Measurements from ENCODE around the gene ANKRD65. TPM values are rescaled to one million over a fixed set of nuclear protein-coding genes. Genes with fewer than 3 reads are reported as not detected.
A peak's percentile ranks its signal among the peaks of the same experiment; 100 is the strongest.

ANKRD65 gene
- total RNA-seq, 1 experiment from 2014 or later = not detected

GRCh38 chr1:1399187-1399871, 21.7 kb downstream of the ANKRD65 start, which contains the start of gene CCNL2:
Gene CCNL2 (minus strand): TSS chr1:1399335. CDS start chr1:1399306, 29 bp downstream.
- H3K27ac Mint-ChIP-seq (ENCODE audit: unreplicated experiment) = peak within 1 kb of the TSS; percentile 90
- peak within 1 kb of the TSS; percentile 84 for H3K4me3 Mint-ChIP-seq (ENCODE audit: low read depth, unreplicated experiment)
- H3K9me3 Mint-ChIP-seq (ENCODE audit: low read depth, unreplicated experiment) = no peaks in the 10 kb centered on the region
- intact Hi-C loops (cut with micrococcal nuclease; ENCODE audit: unreplicated experiment) = no loop called here
- H3K27me3 Mint-ChIP-seq (ENCODE audit: unreplicated experiment) = no peaks in the 10 kb centered on the region
- no peak for TF ChIP-seq CTCF (IDR thresholded peaks at IDR 0.05; ENCODE audit: unreplicated experiment)
- H3K4me1 Mint-ChIP-seq (ENCODE audit: low read depth, unreplicated experiment) = no peaks in the 10 kb centered on the region
- CTCF ChIA-PET = interaction anchor here (0.6 to 1.2 kb wide), 6 partner anchors 24 to 484 kb away, joined by 3 to 8 read pairs (median 4); partner anchors contain the start of gene AURKAIP1
- peak; percentile 98 for DNase-seq
- H3K36me3 Mint-ChIP-seq (ENCODE audit: insufficient read depth, unreplicated experiment) = peaks cover 82% of the 10 kb centered on the region
- no TSS peak for BruUV-seq (replicated peaks)

- intact Hi-C loops (cut with micrococcal nuclease; ENCODE audit: unreplicated experiment) = no loop called here
- no peaks in the 10 kb centered on the region for H3K9me3 Mint-ChIP-seq (ENCODE audit: low read depth, unreplicated experiment)
- H3K27me3 Mint-ChIP-seq (ENCODE audit: unreplicated experiment) = no peaks in the 10 kb centered on the region
- no peak for DNase-seq
- H3K27ac Mint-ChIP-seq (ENCODE audit: unreplicated experiment) = peak overlapping the region; percentile 79
- CTCF ChIA-PET = interaction anchor here (0.6 to 1.2 kb wide), 6 partner anchors 23 to 485 kb away, joined by 3 to 8 read pairs (median 4); partner anchors contain the start of gene AURKAIP1
- H3K4me3 Mint-ChIP-seq (ENCODE audit: low read depth, unreplicated experiment) = peak overlapping the region; percentile 84
- no peak for TF ChIP-seq CTCF (IDR thresholded peaks at IDR 0.05; ENCODE audit: unreplicated experiment)
- H3K4me1 Mint-ChIP-seq (ENCODE audit: low read depth, unreplicated experiment) = no peaks in the 10 kb centered on the region
- no TSS peak for BruUV-seq (replicated peaks)
- H3K36me3 Mint-ChIP-seq (ENCODE audit: insufficient read depth, unreplicated experiment) = peaks cover 83% of the 10 kb centered on the region
These were observed 22.3 kb downstream of the ANKRD65 start for GRCh38 chr1:1398677-1399186.

GRCh38 chr1:1397839-1398523, 23.1 kb downstream of the ANKRD65 start:
- no peaks in the 10 kb centered on the region for H3K4me1 Mint-ChIP-seq (ENCODE audit: low read depth, unreplicated experiment)
- peak overlapping the region; percentile 84 for H3K4me3 Mint-ChIP-seq (ENCODE audit: low read depth, unreplicated experiment)
- no peaks in the 10 kb centered on the region for H3K27me3 Mint-ChIP-seq (ENCODE audit: unreplicated experiment)
- CTCF ChIA-PET = no interaction called here
- intact Hi-C loops (cut with micrococcal nuclease; ENCODE audit: unreplicated experiment) = no loop called here
- DNase-seq = no peak
- BruUV-seq (replicated peaks) = TSS peak; percentile 69
- H3K27ac Mint-ChIP-seq (ENCODE audit: unreplicated experiment) = peak overlapping the region; percentile 79
- TF ChIP-seq CTCF (IDR thresholded peaks at IDR 0.05; ENCODE audit: unreplicated experiment) = no peak
- H3K36me3 Mint-ChIP-seq (ENCODE audit: insufficient read depth, unreplicated experiment) = peaks cover 81% of the 10 kb centered on the region
- no peaks in the 10 kb centered on the region for H3K9me3 Mint-ChIP-seq (ENCODE audit: low read depth, unreplicated experiment)

- no peak for TF ChIP-seq CTCF (IDR thresholded peaks at IDR 0.05; ENCODE audit: unreplicated experiment)
- BruUV-seq (replicated peaks) = no TSS peak
- Mint-ChIP-seq H3K36me3 (ENCODE audit: insufficient read depth, unreplicated experiment) (peaks cover 72% of the 10 kb centered on the region), H3K4me3 (ENCODE audit: low read depth, unreplicated experiment) (no peak overlapping the region), H3K27me3 (ENCODE audit: unreplicated experiment) (no peaks in the 10 kb centered on the region), H3K4me1 (ENCODE audit: low read depth, unreplicated experiment) (no peaks in the 10 kb centered on the region), H3K27ac (ENCODE audit: unreplicated experiment) (no peak overlapping the region), H3K9me3 (ENCODE audit: low read depth, unreplicated experiment) (no peaks in the 10 kb centered on the region)
- DNase-seq = no peak
- intact Hi-C loops (cut with micrococcal nuclease; ENCODE audit: unreplicated experiment) = no loop called here
- CTCF ChIA-PET = no interaction called here
These were observed 25.9 kb downstream of the ANKRD65 start for GRCh38 chr1:1395166-1395565.
